Measurements from ENCODE around the gene VEPH1. TPM values are rescaled to one million over a fixed set of nuclear protein-coding genes. Genes with fewer than 3 reads are reported as not detected.
"Not testable (repeated sequence)": the region's sequence is repeated elsewhere in the genome, so short reads cannot be mapped to it uniquely, and the experiment has no call there.

VEPH1 gene
- total RNA-seq, 5 donors from 2014 or later (not counting 1 experiment from before 2014, with no cell fraction given), result 0.33 to 0.67 (median 0.35) TPM; not detected in 2

DNA sequence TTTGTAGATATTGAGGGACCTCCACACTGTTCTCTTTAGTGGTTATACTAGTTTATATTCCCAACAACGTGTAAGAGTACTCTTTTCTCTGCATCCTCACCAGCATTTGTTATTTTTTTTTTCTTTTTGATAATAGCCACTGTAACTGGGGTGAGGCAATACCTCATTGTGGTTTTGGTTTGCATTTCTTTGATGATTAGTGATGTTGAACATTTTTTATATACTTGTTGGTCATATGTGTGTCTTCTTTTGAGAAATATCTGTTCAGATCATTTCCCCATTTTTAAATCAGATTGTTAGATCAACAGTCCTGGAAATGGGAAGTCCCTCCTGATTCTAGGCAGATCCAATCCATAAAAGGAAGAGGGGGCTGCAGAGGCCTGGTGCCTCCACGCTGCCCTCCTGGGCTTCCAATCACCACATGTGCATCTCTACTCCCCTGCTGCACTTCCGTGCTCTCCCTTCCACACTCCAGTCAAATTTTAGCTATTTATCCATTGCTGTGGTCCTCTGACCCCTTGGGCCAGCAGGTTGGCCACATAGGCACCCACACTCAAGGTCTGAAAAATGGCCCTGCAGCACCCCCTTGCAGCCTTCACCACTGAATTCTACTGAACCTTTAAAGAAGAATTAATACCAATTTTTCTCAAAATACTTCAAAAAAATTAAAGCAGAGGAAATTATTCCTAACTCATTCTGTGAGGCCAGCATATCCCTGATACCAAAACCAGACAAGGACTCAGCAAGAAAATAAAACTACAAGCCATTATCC lies 154.7 kb downstream of the VEPH1 start:
- H3K36me3 Mint-ChIP-seq; H3K36me3 ChIP-seq (ENCODE audit: control insufficient read depth in 2 of 2, extremely low read depth in 1 of 2, insufficient read depth in 1 of 2, low read length in 1 of 2); H3K27ac ChIP-seq (ENCODE audit: low read length); H3K27ac Mint-ChIP-seq; H3K4me1 Mint-ChIP-seq; POLR2A ChIA-PET; DNase-seq; H3K4me1 ChIP-seq (ENCODE audit: control insufficient read depth in 1 of 2, extremely low read depth in 1 of 2, insufficient read depth in 2 of 2, low read length in 2 of 2); H3K27me3 Mint-ChIP-seq; H3K4me3 Mint-ChIP-seq; H3K9me3 ChIP-seq; CTCF ChIA-PET; H3K27me3 ChIP-seq (replicated peaks in 1 of 2; ENCODE audit: control insufficient read depth in 2 of 2, extremely low read depth in 1 of 2, insufficient read depth in 2 of 2, low read length in 1 of 2); ATAC-seq (replicated peaks in 1 of 4); H3K4me3 ChIP-seq (ENCODE audit: control insufficient read depth in 1 of 2, extremely low read depth in 1 of 2, low read length in 1 of 2): not testable (repeated sequence)
- H3K9me3 Mint-ChIP-seq, result peaks cover 12 to 27% (median 19%) of the 10 kb centered on the region in 3 donors
- 91% methylated on average over 2 of the region's 3 CpGs for WGBS (ENCODE audit: insufficient coverage)

DNA sequence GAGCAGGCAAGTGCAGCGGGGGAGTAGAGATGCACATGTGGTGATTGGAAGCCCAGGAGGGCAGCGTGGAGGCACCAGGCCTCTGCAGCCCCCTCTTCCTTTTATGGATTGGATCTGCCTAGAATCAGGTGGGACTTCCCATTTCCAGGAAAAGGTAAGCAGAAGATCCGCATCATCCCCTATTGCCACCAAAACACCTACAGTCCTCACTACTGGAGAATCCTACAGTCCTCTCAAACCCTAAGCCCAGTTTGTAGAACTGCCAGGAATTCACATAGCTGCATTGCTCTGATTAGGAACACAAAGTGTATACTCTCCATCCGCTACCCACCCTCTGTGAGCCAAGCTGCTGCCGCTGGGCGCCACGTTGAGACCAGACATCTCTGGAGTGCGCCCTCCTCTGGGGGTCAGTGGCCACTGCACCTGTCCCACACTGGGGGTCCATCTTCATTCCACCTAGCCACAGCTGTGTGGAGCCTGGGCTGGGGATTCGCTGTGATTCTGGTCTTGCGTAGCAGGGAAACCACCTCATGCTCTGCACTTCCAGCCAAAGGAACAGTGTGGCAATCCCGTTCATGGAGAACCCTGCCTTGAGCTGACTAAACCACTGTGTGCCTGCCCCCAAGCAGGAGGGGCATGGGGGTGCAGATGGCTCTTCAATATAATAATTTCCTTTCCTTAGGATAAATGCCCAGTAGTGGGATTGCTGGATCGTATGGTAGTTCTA lies 155.5 kb downstream of the VEPH1 start:
- H3K4me1 ChIP-seq (ENCODE audit: control insufficient read depth in 1 of 2, extremely low read depth in 1 of 2, insufficient read depth in 2 of 2, low read length in 2 of 2), result no peaks in the 10 kb centered on the region
- no peaks in the 10 kb centered on the region for H3K4me1 Mint-ChIP-seq
- H3K27ac Mint-ChIP-seq, result no peak overlapping the region
- H3K9me3 Mint-ChIP-seq, result peaks cover 14 to 30% (median 21%) of the 10 kb centered on the region in 3 donors
- no peak for ATAC-seq (replicated peaks in 1 of 4)
- H3K27ac ChIP-seq (ENCODE audit: low read length), result no peak overlapping the region
- no peak overlapping the region for H3K4me3 ChIP-seq (ENCODE audit: control insufficient read depth in 1 of 2, extremely low read depth in 1 of 2, low read length in 1 of 2)
- H3K4me3 Mint-ChIP-seq, result no peak overlapping the region
- DNase-seq, result no peak
- ChIA-PET CTCF (no interaction called here), POLR2A (no interaction called here)
- no peaks in the 10 kb centered on the region for H3K27me3 Mint-ChIP-seq
- no peaks in the 10 kb centered on the region for H3K27me3 ChIP-seq (replicated peaks in 1 of 2; ENCODE audit: control insufficient read depth in 2 of 2, extremely low read depth in 1 of 2, insufficient read depth in 2 of 2, low read length in 1 of 2)
- no peaks in the 10 kb centered on the region for H3K9me3 ChIP-seq
- H3K36me3 ChIP-seq (ENCODE audit: control insufficient read depth in 2 of 2, extremely low read depth in 1 of 2, insufficient read depth in 1 of 2, low read length in 1 of 2), result no peaks in the 10 kb centered on the region
- WGBS (ENCODE audit: insufficient coverage), result 89% methylated on average over 8 of the region's 12 CpGs
- H3K36me3 Mint-ChIP-seq, result no peaks in the 10 kb centered on the region

DNA sequence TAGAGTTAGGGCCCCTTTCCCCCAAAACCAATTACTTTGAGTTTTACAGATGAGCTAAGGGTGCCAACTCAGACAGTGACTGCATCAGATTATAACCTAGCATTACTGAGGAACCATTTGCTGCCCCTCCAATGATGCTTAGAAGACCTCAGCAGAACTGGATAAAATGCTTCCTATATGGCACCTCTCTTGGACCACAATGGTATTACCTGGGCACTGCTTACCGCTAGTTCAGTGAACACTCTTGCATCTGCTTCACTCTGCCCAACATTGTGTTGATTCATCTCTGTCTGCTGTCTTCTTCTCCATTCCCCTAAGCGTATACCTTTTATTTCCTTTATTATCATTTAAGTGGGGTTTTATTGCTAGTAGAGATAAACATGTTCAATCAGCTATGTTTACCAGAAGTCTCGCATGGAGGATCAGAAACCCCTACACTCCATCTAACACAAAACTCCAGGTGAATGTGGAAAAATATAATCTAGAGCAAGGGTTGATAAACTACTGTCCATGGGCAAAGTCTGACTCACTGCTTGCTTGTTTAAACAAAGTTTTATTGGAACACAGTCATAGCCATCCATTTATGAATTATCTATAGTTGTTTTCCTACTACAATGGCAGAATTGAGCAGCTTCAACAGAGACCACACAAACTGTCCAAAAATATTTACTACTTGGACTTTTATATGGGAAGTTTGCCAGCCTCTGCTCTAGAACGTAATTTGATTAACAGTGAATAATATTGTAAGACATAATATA lies 166.8 kb downstream of the VEPH1 start:
- ChIA-PET POLR2A (no interaction called here), CTCF (no interaction called here)
- no peak for DNase-seq
- Histone ChIP-seq H3K36me3 (ENCODE audit: control insufficient read depth in 2 of 2, extremely low read depth in 1 of 2, insufficient read depth in 1 of 2, low read length in 1 of 2) (no peaks in the 10 kb centered on the region), H3K9me3 (no peaks in the 10 kb centered on the region), H3K4me3 (ENCODE audit: control insufficient read depth in 1 of 2, extremely low read depth in 1 of 2, low read length in 1 of 2) (no peak overlapping the region), H3K27ac (ENCODE audit: low read length) (no peak overlapping the region), H3K27me3 (replicated peaks in 1 of 2; ENCODE audit: control insufficient read depth in 2 of 2, extremely low read depth in 1 of 2, insufficient read depth in 2 of 2, low read length in 1 of 2) (peaks cover 0 to 3% of the 10 kb centered on the region in 2 experiments), H3K4me1 (ENCODE audit: control insufficient read depth in 1 of 2, extremely low read depth in 1 of 2, insufficient read depth in 2 of 2, low read length in 2 of 2) (no peaks in the 10 kb centered on the region)
- Mint-ChIP-seq H3K4me3 (no peak overlapping the region), H3K27me3 (no peaks in the 10 kb centered on the region), H3K4me1 (no peaks in the 10 kb centered on the region), H3K9me3 (peaks cover 3 to 8% (median 4%) of the 10 kb centered on the region in 3 donors), H3K27ac (no peak overlapping the region), H3K36me3 (no peaks in the 10 kb centered on the region)
- ATAC-seq (replicated peaks in 1 of 4), result no peak
- no CpG with 5 or more reads among the region's 4 CpGs for WGBS (ENCODE audit: insufficient coverage)

DNA sequence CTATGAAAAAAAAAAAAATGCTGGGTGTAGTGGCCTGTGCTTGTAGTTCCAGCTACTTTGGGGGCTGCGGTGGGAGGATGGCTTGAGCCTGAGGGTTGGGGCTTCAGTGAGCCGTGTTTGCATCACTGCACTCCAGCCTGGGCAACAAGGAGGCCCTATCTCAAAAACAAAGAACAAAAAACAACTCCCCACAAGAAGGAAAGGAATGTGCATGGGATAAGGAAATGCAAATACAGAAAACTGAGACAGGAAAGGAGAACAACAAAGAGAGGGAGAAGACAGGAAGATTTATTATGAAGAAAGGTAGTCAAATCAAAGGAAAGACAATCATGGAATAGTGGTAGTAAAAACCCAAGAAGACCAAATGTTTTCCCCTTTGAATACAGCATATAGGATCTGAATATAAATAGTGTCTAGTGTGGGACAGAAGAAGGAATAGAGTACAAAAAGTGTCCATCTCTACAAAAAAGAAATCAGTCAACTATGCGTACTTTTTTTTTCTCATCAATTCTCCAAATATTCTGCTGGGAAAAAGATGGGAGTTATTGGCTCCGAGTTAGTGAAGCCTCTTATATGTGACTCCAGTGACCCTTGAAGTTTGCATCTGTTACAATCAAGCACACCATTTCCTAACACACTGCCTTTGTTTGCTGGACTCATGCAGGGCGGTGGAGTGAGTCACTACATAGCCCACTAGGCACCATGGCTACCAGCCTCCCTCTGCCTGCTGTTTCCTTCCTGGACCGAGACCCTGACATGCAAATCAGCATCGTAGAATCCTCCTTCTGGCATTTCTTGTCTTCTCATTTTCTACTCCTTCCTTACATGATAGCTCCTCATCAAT lies 167.8 kb downstream of the VEPH1 start:
- no peaks in the 10 kb centered on the region for H3K9me3 ChIP-seq
- H3K4me1 ChIP-seq (ENCODE audit: control insufficient read depth in 1 of 2, extremely low read depth in 1 of 2, insufficient read depth in 2 of 2, low read length in 2 of 2), result no peaks in the 10 kb centered on the region
- Mint-ChIP-seq H3K27me3 (no peaks in the 10 kb centered on the region), H3K27ac (no peak overlapping the region), H3K4me1 (no peaks in the 10 kb centered on the region), H3K36me3 (no peaks in the 10 kb centered on the region), H3K4me3 (no peak overlapping the region), H3K9me3 (peaks cover 0 to 4% (median 0%) of the 10 kb centered on the region in 3 donors)
- no peaks in the 10 kb centered on the region for H3K36me3 ChIP-seq (ENCODE audit: control insufficient read depth in 2 of 2, extremely low read depth in 1 of 2, insufficient read depth in 1 of 2, low read length in 1 of 2)
- no peak for DNase-seq
- WGBS (ENCODE audit: insufficient coverage), result 87% methylated on average over 3 of the region's 7 CpGs
- no peak for ATAC-seq (replicated peaks in 1 of 4)
- H3K27ac ChIP-seq (ENCODE audit: low read length), result no peak overlapping the region
- POLR2A ChIA-PET, result no interaction called here
- CTCF ChIA-PET, result no interaction called here
- no peak overlapping the region for H3K4me3 ChIP-seq (ENCODE audit: control insufficient read depth in 1 of 2, extremely low read depth in 1 of 2, low read length in 1 of 2)
- H3K27me3 ChIP-seq (replicated peaks in 1 of 2; ENCODE audit: control insufficient read depth in 2 of 2, extremely low read depth in 1 of 2, insufficient read depth in 2 of 2, low read length in 1 of 2), result peaks cover 0 to 3% of the 10 kb centered on the region in 2 experiments

DNA sequence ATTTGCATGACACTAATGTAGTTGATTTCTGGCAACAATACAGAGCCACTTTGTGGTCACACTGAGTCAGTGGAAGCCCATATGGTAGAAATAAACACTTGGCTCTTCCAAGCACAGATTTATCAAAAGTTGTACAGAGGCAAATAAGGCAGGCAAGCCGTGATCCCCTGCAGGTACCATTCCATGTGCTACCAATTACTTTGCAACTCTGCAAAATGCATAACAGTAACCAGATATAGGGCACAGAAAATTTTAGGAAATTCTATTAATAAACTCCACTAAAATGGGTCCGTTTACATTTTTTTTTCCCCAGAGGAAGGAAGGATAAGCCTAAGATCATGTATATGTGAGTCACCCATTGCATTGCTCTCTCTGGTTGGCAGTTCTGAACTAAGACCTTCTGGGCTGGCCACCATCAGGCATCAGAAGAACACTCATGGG lies 169.6 kb downstream of the VEPH1 start:
- Mint-ChIP-seq H3K4me1 (peaks cover 0 to 2% (median 2%) of the 10 kb centered on the region in 3 donors), H3K9me3 (peaks cover 0 to 4% (median 0%) of the 10 kb centered on the region in 3 donors), H3K36me3 (no peaks in the 10 kb centered on the region), H3K27ac (no peak overlapping the region), H3K4me3 (no peak overlapping the region), H3K27me3 (no peaks in the 10 kb centered on the region)
- Histone ChIP-seq H3K9me3 (no peaks in the 10 kb centered on the region), H3K4me3 (ENCODE audit: control insufficient read depth in 1 of 2, extremely low read depth in 1 of 2, low read length in 1 of 2) (no peak overlapping the region), H3K4me1 (ENCODE audit: control insufficient read depth in 1 of 2, extremely low read depth in 1 of 2, insufficient read depth in 2 of 2, low read length in 2 of 2) (no peaks in the 10 kb centered on the region), H3K27ac (ENCODE audit: low read length) (no peak overlapping the region), H3K27me3 (replicated peaks in 1 of 2; ENCODE audit: control insufficient read depth in 2 of 2, extremely low read depth in 1 of 2, insufficient read depth in 2 of 2, low read length in 1 of 2) (no peaks in the 10 kb centered on the region), H3K36me3 (ENCODE audit: control insufficient read depth in 2 of 2, extremely low read depth in 1 of 2, insufficient read depth in 1 of 2, low read length in 1 of 2) (no peaks in the 10 kb centered on the region)
- WGBS (ENCODE audit: insufficient coverage), result no CpG with 5 or more reads among the region's 2 CpGs
- ATAC-seq (replicated peaks in 1 of 4), result no peak
- no peak for DNase-seq
- POLR2A ChIA-PET, result no interaction called here
- CTCF ChIA-PET, result no interaction called here

DNA sequence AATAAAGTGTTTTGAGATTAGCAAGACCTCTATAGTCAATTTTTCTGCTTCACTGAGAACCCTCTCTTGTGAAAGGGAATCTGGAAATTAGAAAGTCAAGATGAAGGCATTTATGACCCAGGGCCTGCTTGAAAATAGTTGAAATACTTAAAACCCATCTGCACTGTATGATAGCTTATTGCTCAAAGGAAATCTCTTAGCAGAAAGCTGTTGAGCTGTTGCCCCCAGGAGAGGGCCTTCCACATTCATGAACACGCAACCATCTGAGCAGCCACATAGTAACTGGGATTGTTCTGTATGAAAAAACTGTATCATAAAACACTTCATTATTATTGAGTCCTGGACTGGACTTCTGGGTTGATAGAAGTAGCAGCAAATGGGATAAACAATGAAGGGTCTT lies 173.0 kb downstream of the VEPH1 start:
- Histone ChIP-seq H3K27me3 (replicated peaks in 1 of 2; ENCODE audit: control insufficient read depth in 2 of 2, extremely low read depth in 1 of 2, insufficient read depth in 2 of 2, low read length in 1 of 2) (no peaks in the 10 kb centered on the region), H3K27ac (ENCODE audit: low read length) (no peak overlapping the region)
- POLR2A ChIA-PET, result no interaction called here

More for the DNA sequence above, 173.0 kb downstream of the VEPH1 start:
- peaks cover 0 to 3% (median 3%) of the 10 kb centered on the region in 3 donors for H3K9me3 Mint-ChIP-seq
- DNase-seq, result no peak
- Histone ChIP-seq H3K9me3 (no peaks in the 10 kb centered on the region), H3K36me3 (ENCODE audit: control insufficient read depth in 2 of 2, extremely low read depth in 1 of 2, insufficient read depth in 1 of 2, low read length in 1 of 2) (no peaks in the 10 kb centered on the region), H3K4me3 (ENCODE audit: control insufficient read depth in 1 of 2, extremely low read depth in 1 of 2, low read length in 1 of 2) (no peak overlapping the region), H3K4me1 (ENCODE audit: control insufficient read depth in 1 of 2, extremely low read depth in 1 of 2, insufficient read depth in 2 of 2, low read length in 2 of 2) (no peaks in the 10 kb centered on the region)
- CTCF ChIA-PET, result no interaction called here
- H3K27me3 Mint-ChIP-seq, result no peaks in the 10 kb centered on the region
- ATAC-seq (replicated peaks in 1 of 4), result no peak
- no peaks in the 10 kb centered on the region for H3K36me3 Mint-ChIP-seq
- WGBS (ENCODE audit: insufficient coverage), result no CpG with 5 or more reads among the region's 1 CpG
- no peak overlapping the region for H3K27ac Mint-ChIP-seq
- H3K4me1 Mint-ChIP-seq, result peaks cover 0 to 2% (median 2%) of the 10 kb centered on the region in 3 donors
- H3K4me3 Mint-ChIP-seq, result no peak overlapping the region
